ENCODE data around the gene DYSF.

The DYSF gene

DNA sequence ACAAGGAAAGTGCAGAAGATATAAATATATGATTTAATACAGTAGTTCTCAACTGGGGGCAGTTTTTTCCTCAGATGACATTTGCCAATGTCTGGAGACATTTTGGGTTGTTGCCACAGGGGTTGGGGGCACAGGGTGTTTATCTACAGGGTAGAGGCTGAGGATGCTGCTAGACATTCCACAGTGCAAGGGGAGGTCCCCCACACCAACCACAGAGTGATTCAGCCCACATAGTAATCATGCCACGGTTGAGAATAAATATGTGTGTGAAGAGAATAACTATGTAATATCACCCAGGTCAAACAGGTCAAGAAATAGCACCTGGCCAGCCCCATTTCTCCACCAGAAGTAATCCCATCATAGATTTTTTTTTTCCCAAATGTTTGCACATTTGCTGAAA is 17.9 kb downstream of the DYSF start:
- Histone ChIP-seq H3K27ac (ENCODE audit: insufficient read depth in 1 of 2, low read depth in 1 of 2, low read length in 2 of 2, poor library complexity in 1 of 2, severe bottlenecking in 2 of 2) (no peak overlapping the region), H3K4me3 (ENCODE audit: control insufficient read depth in 1 of 7, extremely low read depth in 1 of 7, insufficient read depth in 4 of 7, low read depth in 2 of 7, low read length in 6 of 7) (no peak overlapping the region), H3K27me3 (replicated peaks in 2 of 5; ENCODE audit: control insufficient read depth in 4 of 5, insufficient read depth in 5 of 5, low read length in 4 of 5) (peaks cover 2 to 37% (median 20%) of the 10 kb centered on the region in 5 experiments), H3K36me3 (ENCODE audit: control insufficient read depth in 4 of 4, insufficient read depth in 4 of 4, low read length in 3 of 4) (no peaks in the 10 kb centered on the region), H3K4me1 (ENCODE audit: control extremely low read depth in 1 of 4, control insufficient read depth in 4 of 4, insufficient read depth in 4 of 4, low read length in 3 of 4) (peaks cover 0 to 14% (median 11%) of the 10 kb centered on the region in 4 experiments), H3K9me3 (ENCODE audit: control extremely low read depth in 1 of 5, control insufficient read depth in 4 of 5, insufficient read depth in 2 of 5, low read depth in 1 of 5, low read length in 4 of 5) (no peaks in the 10 kb centered on the region)
- no CpG with 5 or more reads among the region's 1 CpG for WGBS (ENCODE audit: insufficient coverage)
- no peak for DNase-seq
- CTCF ChIA-PET: no interaction called here
- POLR2A ChIA-PET: no interaction called here

DNA sequence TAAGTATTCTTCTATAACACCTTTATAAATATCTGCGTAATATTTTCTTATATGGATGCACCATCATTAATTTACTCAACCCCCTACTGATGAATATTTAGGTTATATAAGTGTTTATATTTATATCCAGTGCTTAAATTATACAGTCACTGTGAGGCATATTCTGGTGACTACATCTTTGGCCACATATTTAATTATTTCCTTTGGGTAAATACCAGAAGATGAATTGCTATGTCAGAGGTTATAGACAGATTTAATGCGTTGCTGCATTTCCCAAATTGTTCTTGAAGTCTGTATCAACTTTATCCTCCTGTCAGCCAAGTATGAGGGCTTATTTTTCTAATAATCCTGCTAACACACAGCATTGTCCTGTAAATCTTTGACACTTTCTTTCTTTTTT is 18.7 kb downstream of the DYSF start:
- ChIA-PET CTCF (no interaction called here), POLR2A (no interaction called here)
- Histone ChIP-seq H3K36me3 (ENCODE audit: control insufficient read depth in 4 of 4, insufficient read depth in 4 of 4, low read length in 3 of 4) (no peaks in the 10 kb centered on the region), H3K27me3 (replicated peaks in 2 of 5; ENCODE audit: control insufficient read depth in 4 of 5, insufficient read depth in 5 of 5, low read length in 4 of 5) (peaks cover 2 to 30% (median 17%) of the 10 kb centered on the region in 5 experiments), H3K4me1 (ENCODE audit: control extremely low read depth in 1 of 4, control insufficient read depth in 4 of 4, insufficient read depth in 4 of 4, low read length in 3 of 4) (peaks cover 0 to 6% (median 4%) of the 10 kb centered on the region in 4 experiments), H3K4me3 (ENCODE audit: control insufficient read depth in 1 of 7, extremely low read depth in 1 of 7, insufficient read depth in 4 of 7, low read depth in 2 of 7, low read length in 6 of 7) (no peak overlapping the region), H3K27ac (ENCODE audit: insufficient read depth in 1 of 2, low read depth in 1 of 2, low read length in 2 of 2, poor library complexity in 1 of 2, severe bottlenecking in 2 of 2) (no peak overlapping the region), H3K9me3 (ENCODE audit: control extremely low read depth in 1 of 5, control insufficient read depth in 4 of 5, insufficient read depth in 2 of 5, low read depth in 1 of 5, low read length in 4 of 5) (no peaks in the 10 kb centered on the region)
- DNase-seq: no peak
- WGBS (ENCODE audit: insufficient coverage): 100% methylated on average over 1 of the region's 2 CpGs

DNA sequence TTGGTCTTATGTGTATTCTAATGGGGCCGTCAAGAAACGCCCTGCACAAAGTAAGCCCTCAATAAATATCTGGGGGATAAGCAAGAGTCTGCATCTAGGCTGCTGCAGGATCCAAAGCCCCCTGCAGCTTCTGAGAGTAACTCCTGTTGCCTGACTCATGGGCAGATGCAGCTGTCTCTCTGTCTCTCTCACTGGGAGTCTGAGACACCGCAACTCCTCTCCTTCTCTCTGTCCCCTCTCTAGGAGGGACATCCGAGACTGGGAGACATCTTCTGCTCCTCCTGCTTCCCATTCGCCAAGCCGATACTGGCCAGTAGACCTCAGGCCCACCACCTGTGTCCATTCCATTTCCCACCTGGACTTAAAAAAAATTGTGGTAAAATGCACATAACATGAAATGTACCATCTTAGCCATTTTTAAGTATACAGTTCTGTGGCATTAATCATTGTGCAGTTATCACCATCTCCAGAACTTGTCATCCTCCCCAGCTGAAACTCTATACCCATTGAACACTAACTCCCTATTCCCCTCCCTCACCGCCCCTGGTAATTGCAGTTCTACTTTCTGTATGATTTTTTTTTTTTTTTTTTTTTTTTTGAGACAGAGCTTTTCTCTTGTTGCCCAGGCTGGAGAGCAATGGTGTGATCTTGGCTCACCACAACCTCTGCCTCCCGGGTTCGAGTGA is 20.1 kb downstream of the DYSF start:
- H3K4me1 ChIP-seq (ENCODE audit: control extremely low read depth in 1 of 4, control insufficient read depth in 4 of 4, insufficient read depth in 4 of 4, low read length in 3 of 4): peaks cover 0 to 5% (median 1%) of the 10 kb centered on the region in 4 experiments
- H3K27ac ChIP-seq (ENCODE audit: insufficient read depth in 1 of 2, low read depth in 1 of 2, low read length in 2 of 2, poor library complexity in 1 of 2, severe bottlenecking in 2 of 2): no peak overlapping the region
- peaks cover 2 to 15% (median 6%) of the 10 kb centered on the region in 5 experiments for H3K27me3 ChIP-seq (replicated peaks in 2 of 5; ENCODE audit: control insufficient read depth in 4 of 5, insufficient read depth in 5 of 5, low read length in 4 of 5)
- H3K9me3 ChIP-seq (ENCODE audit: control extremely low read depth in 1 of 5, control insufficient read depth in 4 of 5, insufficient read depth in 2 of 5, low read depth in 1 of 5, low read length in 4 of 5): no peaks in the 10 kb centered on the region
- POLR2A ChIA-PET: no interaction called here
- 100% methylated on average over 4 of the region's 9 CpGs for WGBS (ENCODE audit: insufficient coverage)
- no peak overlapping the region for H3K4me3 ChIP-seq (ENCODE audit: control insufficient read depth in 1 of 7, extremely low read depth in 1 of 7, insufficient read depth in 4 of 7, low read depth in 2 of 7, low read length in 6 of 7)
- no peaks in the 10 kb centered on the region for H3K36me3 ChIP-seq (ENCODE audit: control insufficient read depth in 4 of 4, insufficient read depth in 4 of 4, low read length in 3 of 4)
- CTCF ChIA-PET: interaction anchor here (1.8 kb wide), 1 partner anchor 36 kb away, joined by 5 read pairs; no protein-coding TSS in a partner anchor
- no peak for DNase-seq

DNA sequence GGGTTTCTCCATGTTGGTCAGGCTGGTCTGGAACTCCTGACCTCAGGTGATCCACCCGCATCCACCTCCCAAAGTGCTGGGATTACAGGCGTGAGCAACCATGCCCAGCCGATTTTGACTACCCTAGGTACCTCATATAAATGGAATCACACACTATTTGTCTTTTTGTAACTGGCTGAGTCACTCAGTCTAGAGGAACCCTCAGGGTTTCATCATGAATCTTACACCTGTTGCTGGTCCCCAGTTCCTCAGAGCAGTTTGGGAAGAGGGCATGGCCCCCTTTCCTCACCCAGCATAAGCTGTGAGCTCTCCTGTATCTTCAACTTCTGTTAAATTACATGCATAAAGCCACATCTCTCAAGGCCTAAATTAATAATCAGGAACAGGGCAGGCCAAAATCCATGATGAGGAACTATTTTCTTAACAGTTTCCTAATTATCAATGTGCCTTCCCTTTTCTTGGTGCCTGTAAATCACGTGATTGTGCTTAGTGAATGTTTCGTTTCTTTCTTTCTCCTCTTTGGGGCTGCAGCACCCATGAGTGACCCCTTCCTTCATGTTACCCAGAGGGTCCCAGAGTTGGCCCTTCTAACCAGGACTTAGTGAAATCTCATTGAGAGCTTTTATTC is 20.9 kb downstream of the DYSF start:
- peak overlapping the region in 1 of 7 experiments; percentile 19 for H3K4me3 ChIP-seq (ENCODE audit: control insufficient read depth in 1 of 7, extremely low read depth in 1 of 7, insufficient read depth in 4 of 7, low read depth in 2 of 7, low read length in 6 of 7)
- 100% methylated on average over 2 of the region's 5 CpGs for WGBS (ENCODE audit: insufficient coverage)
- POLR2A ChIA-PET: no interaction called here
- no peaks in the 10 kb centered on the region for H3K9me3 ChIP-seq (ENCODE audit: control extremely low read depth in 1 of 5, control insufficient read depth in 4 of 5, insufficient read depth in 2 of 5, low read depth in 1 of 5, low read length in 4 of 5)
- no peak for DNase-seq
- H3K27me3 ChIP-seq (replicated peaks in 2 of 5; ENCODE audit: control insufficient read depth in 4 of 5, insufficient read depth in 5 of 5, low read length in 4 of 5): peaks cover 0 to 9% (median 4%) of the 10 kb centered on the region in 5 experiments
- no peak overlapping the region for H3K27ac ChIP-seq (ENCODE audit: insufficient read depth in 1 of 2, low read depth in 1 of 2, low read length in 2 of 2, poor library complexity in 1 of 2, severe bottlenecking in 2 of 2)
- peaks cover 0 to 5% (median 1%) of the 10 kb centered on the region in 4 experiments for H3K4me1 ChIP-seq (ENCODE audit: control extremely low read depth in 1 of 4, control insufficient read depth in 4 of 4, insufficient read depth in 4 of 4, low read length in 3 of 4)
- no peaks in the 10 kb centered on the region for H3K36me3 ChIP-seq (ENCODE audit: control insufficient read depth in 4 of 4, insufficient read depth in 4 of 4, low read length in 3 of 4)
- CTCF ChIA-PET: interaction anchor here (1.8 kb wide), 1 partner anchor 36 kb away, joined by 5 read pairs; no protein-coding TSS in a partner anchor

DNA sequence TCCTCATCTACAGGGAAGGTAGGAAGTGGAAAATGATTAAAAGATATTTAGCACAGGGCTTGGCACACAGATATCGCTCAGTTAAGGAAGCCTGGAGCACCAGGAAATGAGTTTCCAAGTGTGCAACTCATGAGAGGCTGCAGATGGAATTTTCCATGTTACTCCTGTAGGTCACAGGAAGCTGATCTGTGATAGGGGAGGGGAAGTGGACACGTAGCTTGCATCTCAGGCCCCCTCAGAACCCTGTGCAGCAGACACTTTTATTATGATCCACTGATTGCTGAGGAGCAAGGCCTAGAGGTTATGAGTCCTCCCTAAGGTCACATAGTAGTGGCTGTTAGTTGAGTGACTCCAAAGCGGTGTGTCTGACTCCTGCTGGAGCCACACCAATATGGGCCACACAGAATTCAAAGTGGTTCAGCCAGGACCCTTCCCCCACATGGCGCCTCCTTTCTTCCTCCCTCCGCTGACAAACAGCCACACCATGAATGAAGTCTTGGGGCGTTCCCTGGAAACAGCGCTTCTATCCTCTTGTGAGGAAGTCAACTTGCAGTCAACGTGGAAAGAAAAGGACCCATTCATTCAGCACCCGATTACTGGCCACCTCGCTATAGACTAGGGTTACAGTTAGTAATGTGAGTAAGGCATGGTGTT is 21.5 kb downstream of the DYSF start:
- ChIA-PET POLR2A (no interaction called here), CTCF (interaction anchor here (1.8 kb wide), 1 partner anchor 35 kb away, joined by 5 read pairs; no protein-coding TSS in a partner anchor)
- Histone ChIP-seq H3K36me3 (ENCODE audit: control insufficient read depth in 4 of 4, insufficient read depth in 4 of 4, low read length in 3 of 4) (no peaks in the 10 kb centered on the region), H3K27me3 (replicated peaks in 2 of 5; ENCODE audit: control insufficient read depth in 4 of 5, insufficient read depth in 5 of 5, low read length in 4 of 5) (peaks cover 0 to 9% (median 2%) of the 10 kb centered on the region in 5 experiments), H3K27ac (ENCODE audit: insufficient read depth in 1 of 2, low read depth in 1 of 2, low read length in 2 of 2, poor library complexity in 1 of 2, severe bottlenecking in 2 of 2) (no peak overlapping the region), H3K4me1 (ENCODE audit: control extremely low read depth in 1 of 4, control insufficient read depth in 4 of 4, insufficient read depth in 4 of 4, low read length in 3 of 4) (peaks cover 0 to 5% (median 1%) of the 10 kb centered on the region in 4 experiments), H3K9me3 (ENCODE audit: control extremely low read depth in 1 of 5, control insufficient read depth in 4 of 5, insufficient read depth in 2 of 5, low read depth in 1 of 5, low read length in 4 of 5) (no peaks in the 10 kb centered on the region), H3K4me3 (ENCODE audit: control insufficient read depth in 1 of 7, extremely low read depth in 1 of 7, insufficient read depth in 4 of 7, low read depth in 2 of 7, low read length in 6 of 7) (peak overlapping the region in 1 of 7 experiments; percentile 19)
- no peak for DNase-seq
- WGBS (ENCODE audit: insufficient coverage): 92% methylated on average over 9 of the region's 10 CpGs

DNA sequence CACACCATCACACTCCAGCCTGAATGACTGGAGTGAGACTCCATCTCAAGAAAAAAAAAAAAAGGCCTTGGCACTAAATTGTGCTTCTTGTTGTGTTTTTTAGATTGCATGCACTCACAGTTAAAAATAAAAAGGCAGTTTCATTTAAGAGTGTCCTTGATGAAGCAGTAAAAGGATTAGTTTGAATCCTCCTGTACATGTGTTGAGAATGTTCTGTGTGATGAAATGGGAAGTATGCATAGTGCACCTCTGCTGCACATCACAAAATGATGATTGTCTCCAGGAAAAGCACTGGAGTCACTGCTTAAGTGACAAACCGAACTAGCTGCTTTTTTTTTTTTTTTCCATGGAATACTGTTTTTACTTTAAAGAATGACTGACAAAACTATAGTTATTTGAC is 23.1 kb downstream of the DYSF start:
- no peak overlapping the region for H3K27ac ChIP-seq (ENCODE audit: insufficient read depth in 1 of 2, low read depth in 1 of 2, low read length in 2 of 2, poor library complexity in 1 of 2, severe bottlenecking in 2 of 2)
- ChIA-PET POLR2A (no interaction called here), CTCF (interaction anchor here (1.4 kb wide), 1 partner anchor 16 kb away, joined by 3 read pairs; no protein-coding TSS in a partner anchor)
- H3K36me3 ChIP-seq (ENCODE audit: control insufficient read depth in 4 of 4, insufficient read depth in 4 of 4, low read length in 3 of 4): no peaks in the 10 kb centered on the region
- DNase-seq: no peak
- no CpG with 5 or more reads among the region's 1 CpG for WGBS (ENCODE audit: insufficient coverage)
- no peak overlapping the region for H3K4me3 ChIP-seq (ENCODE audit: control insufficient read depth in 1 of 7, extremely low read depth in 1 of 7, insufficient read depth in 4 of 7, low read depth in 2 of 7, low read length in 6 of 7)
- H3K9me3 ChIP-seq (ENCODE audit: control extremely low read depth in 1 of 5, control insufficient read depth in 4 of 5, insufficient read depth in 2 of 5, low read depth in 1 of 5, low read length in 4 of 5): no peaks in the 10 kb centered on the region
- peaks cover 0 to 6% (median 0%) of the 10 kb centered on the region in 5 experiments for H3K27me3 ChIP-seq (replicated peaks in 2 of 5; ENCODE audit: control insufficient read depth in 4 of 5, insufficient read depth in 5 of 5, low read length in 4 of 5)
- H3K4me1 ChIP-seq (ENCODE audit: control extremely low read depth in 1 of 4, control insufficient read depth in 4 of 4, insufficient read depth in 4 of 4, low read length in 3 of 4): peaks cover 0 to 5% (median 1%) of the 10 kb centered on the region in 4 experiments

Measured in common myeloid progenitor, CD34-positive (primary cell).